PC-3 (cell line): ENCODE data around the gene SPATA20.

ENCODE experiments used
- CTCF ChIP-seq: fragments of 300-600 bp; sonication (generic); conservative IDR thresholded peaks from 2 replicates; pipeline ENCODE4 v1.5.1; 2017; ENCODE audit warnings: antibody characterized with exemption, low read depth, mild to moderate bottlenecking, low read length
- EZH2 ChIP-seq: fragments of 300-600 bp; sonication (generic); IDR thresholded peaks from one replicate; pipeline ENCODE4 v1.6.1; 2017; ENCODE audit warnings: antibody characterized with exemption, mild to moderate bottlenecking, low read length; ENCODE audit not compliant: unreplicated experiment
- EZH2phosphoT487 ChIP-seq: fragments of 300-600 bp; sonication (generic); IDR thresholded peaks from 2 replicates; pipeline ENCODE4 v1.6.1; 2018; ENCODE audit warnings: mild to moderate bottlenecking, antibody characterized with exemption, low read length, borderline replicate concordance

GRCh38 chr17:50569592-50569991, 22.6 kb downstream of the SPATA20 start:
- TF ChIP-seq EZH2phosphoT487 = no peak
- TF ChIP-seq CTCF = no peak
- no peak for TF ChIP-seq EZH2
